Kasumi-1 (cell line): ENCODE measurements around the gene RALGDS.
"Not testable (repeated sequence)": the region's sequence is repeated elsewhere in the genome, so short reads cannot be mapped to it uniquely, and the experiment has no call there.

Experiments
- DNase-seq, 2 experiments: peaks; one replicate each; lab custom pipeline; 2025; lab: John Stamatoyannopoulos, UW

RALGDS gene

GRCh38 chr9:133121198-133121914 lies at the start of gene RALGDS:
TSS of gene RALGDS (minus strand) at chr9:133121240. CDS start at chr9:133121154, 86 bp downstream.
- DNase-seq = peak; percentile 81 to 83

- DNase-seq = no peak
Measured at GRCh38 chr9:133170716-133171115, 49.7 kb upstream of the RALGDS start.

- not testable (repeated sequence) for DNase-seq
Measured at GRCh38 chr9:133169687-133170086, 48.6 kb upstream of the RALGDS start.

- no peak for DNase-seq
Measured at GRCh38 chr9:133169102-133169501, 48.1 kb upstream of the RALGDS start.

- DNase-seq = no peak
Measured at GRCh38 chr9:133168432-133168831, 47.4 kb upstream of the RALGDS start.

- DNase-seq = no peak
Measured at GRCh38 chr9:133167769-133168168, 46.7 kb upstream of the RALGDS start.

GRCh38 chr9:133167096-133167730 lies 46.2 kb upstream of the RALGDS start:
- DNase-seq = no peak

- DNase-seq = no peak
Measured at GRCh38 chr9:133166392-133166791, 45.4 kb upstream of the RALGDS start.

GRCh38 chr9:133165452-133165730 lies 44.4 kb upstream of the RALGDS start:
- DNase-seq = no peak

- DNase-seq = no peak
Measured at GRCh38 chr9:133164191-133164590, 43.2 kb upstream of the RALGDS start.

GRCh38 chr9:133163504-133164172 lies 42.6 kb upstream of the RALGDS start, which contains the start of gene GBGT1:
TSS of gene GBGT1 (minus strand) at chr9:133163914. CDS start at chr9:133162412, 1,502 bp downstream.
- peak; percentile 84 to 86 for DNase-seq

- DNase-seq = no peak
Measured at GRCh38 chr9:133162861-133163503, 41.9 kb upstream of the RALGDS start.

- no peak for DNase-seq
Measured at GRCh38 chr9:133161547-133161950, 40.5 kb upstream of the RALGDS start.

- peak; percentile 59 to 64 for DNase-seq
Measured at GRCh38 chr9:133160742-133161546, 39.9 kb upstream of the RALGDS start.

GRCh38 chr9:133158695-133159094 lies 37.7 kb upstream of the RALGDS start:
- DNase-seq = no peak

- no peak for DNase-seq
Measured at GRCh38 chr9:133155156-133155555, 34.1 kb upstream of the RALGDS start.

- no peak for DNase-seq
Measured at GRCh38 chr9:133154097-133154989, 33.3 kb upstream of the RALGDS start.

GRCh38 chr9:133153227-133154096 lies 32.4 kb upstream of the RALGDS start:
- no peak for DNase-seq

GRCh38 chr9:133151601-133152525 lies 30.8 kb upstream of the RALGDS start:
- no peak for DNase-seq
